Activated naive CD4-positive, alpha-beta T cell treated with anti-CD3 and anti-CD28 coated beads, Interleukin-2, amount 10 ng/mL, durations not matched to agents 7 days and 5 days (primary cell): ENCODE measurements around the gene C9orf153.

ENCODE experiments used
- CTCF ChIA-PET: fragments of 350-600 bp; sonication (Branson Sonifier 250); formaldehyde crosslinking; loops from one replicate; lab custom pipeline; 2021; ENCODE audit warnings: antibody characterized with exemption; lab: Charles Lee
- DNase-seq: peaks from one replicate; pipeline ENCODE4 v3.0.0-alpha.2; 2020
- H3K27ac Mint-ChIP-seq: one replicate; pipeline ENCODE4 v1.8.0; 2021; ENCODE audit warnings: mild to moderate bottlenecking, moderate library complexity, mixed read lengths
- H3K27me3 Mint-ChIP-seq: one replicate; pipeline ENCODE4 v1.8.0; 2021; ENCODE audit warnings: mild to moderate bottlenecking, mixed read lengths
- H3K36me3 Mint-ChIP-seq: one replicate; pipeline ENCODE4 v1.8.0; 2021; ENCODE audit warnings: mixed read lengths
- H3K4me1 Mint-ChIP-seq: one replicate; pipeline ENCODE4 v1.8.0; 2021; ENCODE audit warnings: mixed read lengths
- H3K4me3 Mint-ChIP-seq: one replicate; pipeline ENCODE4 v1.8.0; 2021; ENCODE audit warnings: mild to moderate bottlenecking, moderate library complexity, mixed read lengths
- H3K9me3 Mint-ChIP-seq: one replicate; pipeline ENCODE4 v1.8.0; 2021; ENCODE audit warnings: mixed read lengths

The C9orf153 gene

DNA sequence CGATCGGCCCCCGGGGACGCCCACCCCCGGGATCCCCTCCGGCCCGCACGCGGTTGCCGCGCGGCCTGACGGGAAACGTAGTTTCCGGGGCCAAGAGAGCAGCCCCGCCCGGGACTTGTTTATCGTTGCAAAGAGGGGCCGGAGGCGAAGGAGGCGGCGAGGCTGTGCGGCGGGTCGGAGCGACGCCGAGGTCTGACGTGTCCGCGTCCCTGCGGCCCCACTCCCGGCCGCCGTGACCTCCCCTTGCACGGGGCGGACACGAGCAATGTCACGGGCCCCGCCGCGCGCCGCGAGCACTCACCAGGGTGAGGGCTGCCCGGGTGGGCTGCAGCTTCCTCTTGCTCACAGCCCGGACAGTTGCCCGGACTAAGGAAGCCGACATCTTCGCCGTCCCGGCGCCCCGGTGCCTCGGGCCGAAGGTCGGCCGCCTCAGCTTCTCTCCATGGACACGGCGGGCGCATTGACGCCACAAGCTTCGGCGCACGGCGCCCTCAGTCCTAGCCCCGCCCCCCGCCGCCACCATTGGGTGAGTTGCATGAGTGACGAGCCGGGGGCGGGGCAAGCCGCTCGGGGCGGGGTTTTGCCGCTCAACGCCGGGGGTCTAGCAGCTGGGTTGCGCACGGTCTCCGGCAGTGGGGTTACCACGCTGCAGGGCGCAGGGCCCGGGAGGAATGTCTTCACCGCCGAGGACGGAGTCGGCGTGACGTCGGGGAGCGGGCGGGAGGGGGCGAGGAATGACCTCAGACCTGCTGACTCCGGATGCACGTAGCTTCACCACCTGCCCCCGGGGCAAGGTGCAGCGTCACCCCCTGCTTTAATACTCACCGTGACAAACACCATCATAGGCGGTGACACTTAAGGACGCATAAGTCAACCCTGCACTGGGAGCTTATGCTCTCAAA lies 22.9 kb upstream of the C9orf153 start, which contains the start of gene ISCA1:
Gene ISCA1 (minus strand): TSS at position 462 of the 902 bp plus-strand sequence. CDS start 80 bp downstream, at position 382.
- Mint-ChIP-seq H3K27me3 (no peaks in the 10 kb centered on the region), H3K27ac (peak within 1 kb of the TSS; percentile 97), H3K4me3 (peak within 1 kb of the TSS; percentile 87), H3K36me3 (peaks cover 10% of the 10 kb centered on the region), H3K9me3 (no peaks in the 10 kb centered on the region), H3K4me1 (peaks cover 35% of the 10 kb centered on the region)
- DNase-seq, result peak; percentile 98
- CTCF ChIA-PET, result interaction anchor here (1.9 kb wide), 1 partner anchor 80 kb away, joined by 5 read pairs; no protein-coding TSS in a partner anchor

DNA sequence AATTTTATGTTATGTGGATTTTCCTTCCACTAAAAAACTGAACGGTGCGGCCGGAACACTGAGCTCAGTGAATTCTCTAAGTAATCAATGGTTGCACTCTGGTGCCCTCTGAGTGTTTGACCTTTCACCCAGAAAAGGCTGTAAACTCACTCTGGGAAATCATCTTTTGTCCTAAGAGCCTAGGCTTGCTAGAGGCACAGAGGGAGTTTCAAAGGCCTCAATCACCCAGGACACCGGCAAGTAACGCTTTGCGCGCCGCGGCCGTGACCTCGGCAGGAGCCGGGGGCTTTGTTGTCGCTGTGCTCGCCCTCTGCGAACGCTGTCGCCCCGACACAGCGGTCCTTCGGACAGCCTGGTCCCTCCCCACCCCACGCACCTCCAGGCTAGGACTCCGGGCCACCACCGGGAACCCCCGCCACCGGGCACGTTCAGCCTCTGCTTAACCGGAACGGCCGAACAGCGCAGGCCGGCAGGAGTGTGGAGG lies 22.2 kb upstream of the C9orf153 start:
- Mint-ChIP-seq H3K27ac (peak overlapping the region; percentile 97), H3K27me3 (no peaks in the 10 kb centered on the region), H3K4me1 (peaks cover 35% of the 10 kb centered on the region), H3K9me3 (no peaks in the 10 kb centered on the region), H3K4me3 (peak overlapping the region; percentile 87), H3K36me3 (peaks cover 11% of the 10 kb centered on the region)
- no peak for DNase-seq
- CTCF ChIA-PET, result interaction anchor here (1.9 kb wide), 1 partner anchor 79 kb away, joined by 5 read pairs; no protein-coding TSS in a partner anchor

DNA sequence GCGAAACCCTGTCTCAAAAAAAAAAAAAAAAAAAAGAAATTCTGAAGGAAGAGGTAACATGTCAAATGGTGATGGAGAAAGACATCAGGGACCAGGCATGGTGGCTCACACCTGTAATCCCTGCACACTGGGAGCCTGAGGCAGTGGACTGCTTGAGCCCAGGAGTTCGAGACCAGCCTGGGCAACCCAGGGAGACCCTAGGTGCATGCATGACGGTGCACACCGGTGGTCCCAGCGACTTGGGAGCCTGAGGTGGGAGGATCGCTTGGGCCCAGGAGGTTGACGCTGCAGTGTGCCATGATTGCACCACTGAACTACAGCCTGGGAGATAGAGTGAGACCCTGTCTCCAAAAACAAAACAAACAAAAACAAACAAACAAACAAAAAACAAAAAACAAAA lies 21.1 kb upstream of the C9orf153 start:
- DNase-seq, result no peak
- Mint-ChIP-seq H3K4me3 (peak overlapping the region; percentile 87), H3K27me3 (no peaks in the 10 kb centered on the region), H3K4me1 (peaks cover 35% of the 10 kb centered on the region), H3K9me3 (no peaks in the 10 kb centered on the region), H3K36me3 (peaks cover 9% of the 10 kb centered on the region), H3K27ac (no peak overlapping the region)
- CTCF ChIA-PET, result no interaction called here

GRCh38 chr9:86279839-86280238 lies 20.4 kb upstream of the C9orf153 start:
- Mint-ChIP-seq H3K27ac (no peak overlapping the region), H3K4me1 (peaks cover 35% of the 10 kb centered on the region), H3K4me3 (peak overlapping the region; percentile 35), H3K36me3 (peaks cover 9% of the 10 kb centered on the region), H3K27me3 (no peaks in the 10 kb centered on the region), H3K9me3 (no peaks in the 10 kb centered on the region)
- CTCF ChIA-PET, result no interaction called here
- DNase-seq, result no peak

DNA sequence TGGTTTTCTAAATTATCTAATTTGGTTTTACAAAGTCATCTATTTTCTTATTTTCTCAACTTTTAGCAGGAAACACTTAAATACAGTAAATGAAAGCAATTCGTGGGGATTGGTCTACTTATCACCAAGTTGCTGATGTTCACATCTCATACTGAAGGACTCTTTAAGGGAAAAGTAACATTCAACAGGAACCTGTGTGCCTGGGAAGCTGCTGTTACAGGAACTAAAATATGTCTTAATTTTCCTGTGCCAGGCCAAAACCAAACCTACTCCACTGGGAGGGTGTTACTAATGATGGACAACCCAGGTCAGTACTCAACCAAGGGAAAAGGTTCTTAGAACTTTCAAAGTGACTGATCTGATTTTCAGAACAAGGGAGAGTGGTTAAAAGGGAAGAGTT lies 17.6 kb upstream of the C9orf153 start:
- H3K4me1 Mint-ChIP-seq, result peaks cover 21% of the 10 kb centered on the region
- no peaks in the 10 kb centered on the region for H3K9me3 Mint-ChIP-seq
- no peaks in the 10 kb centered on the region for H3K27me3 Mint-ChIP-seq
- H3K27ac Mint-ChIP-seq, result no peak overlapping the region
- DNase-seq, result no peak
- H3K36me3 Mint-ChIP-seq, result peaks cover 24% of the 10 kb centered on the region
- CTCF ChIA-PET, result no interaction called here
- H3K4me3 Mint-ChIP-seq, result no peak overlapping the region

DNA sequence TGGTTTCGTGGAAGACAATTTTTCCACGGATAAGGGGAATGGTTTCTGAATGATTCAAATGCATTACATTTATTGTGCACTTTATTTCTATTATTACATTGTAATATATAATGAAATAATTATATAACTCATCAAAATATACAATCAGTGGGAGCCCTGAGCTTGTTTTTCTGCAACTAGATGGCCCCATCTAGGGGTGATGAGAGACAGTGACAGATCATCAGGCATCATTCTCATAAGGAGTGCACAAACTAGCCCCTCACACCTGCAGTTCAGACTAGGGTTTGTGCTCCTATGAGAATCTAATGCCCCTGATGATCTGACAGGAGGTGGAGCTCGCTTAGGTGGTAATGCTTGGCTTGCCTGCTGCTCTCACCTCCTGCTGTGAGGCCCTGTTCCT lies 16.5 kb upstream of the C9orf153 start:
- peaks cover 32% of the 10 kb centered on the region for H3K36me3 Mint-ChIP-seq
- no peak for DNase-seq
- peaks cover 15% of the 10 kb centered on the region for H3K4me1 Mint-ChIP-seq
- no peaks in the 10 kb centered on the region for H3K9me3 Mint-ChIP-seq
- CTCF ChIA-PET, result interaction anchor here (0.7 to 2.1 kb wide), 3 partner anchors 10 to 50 kb away, joined by 3 to 6 read pairs (median 3); no protein-coding TSS in a partner anchor
- H3K27me3 Mint-ChIP-seq, result no peaks in the 10 kb centered on the region
- no peak overlapping the region for H3K4me3 Mint-ChIP-seq
- no peak overlapping the region for H3K27ac Mint-ChIP-seq

DNA sequence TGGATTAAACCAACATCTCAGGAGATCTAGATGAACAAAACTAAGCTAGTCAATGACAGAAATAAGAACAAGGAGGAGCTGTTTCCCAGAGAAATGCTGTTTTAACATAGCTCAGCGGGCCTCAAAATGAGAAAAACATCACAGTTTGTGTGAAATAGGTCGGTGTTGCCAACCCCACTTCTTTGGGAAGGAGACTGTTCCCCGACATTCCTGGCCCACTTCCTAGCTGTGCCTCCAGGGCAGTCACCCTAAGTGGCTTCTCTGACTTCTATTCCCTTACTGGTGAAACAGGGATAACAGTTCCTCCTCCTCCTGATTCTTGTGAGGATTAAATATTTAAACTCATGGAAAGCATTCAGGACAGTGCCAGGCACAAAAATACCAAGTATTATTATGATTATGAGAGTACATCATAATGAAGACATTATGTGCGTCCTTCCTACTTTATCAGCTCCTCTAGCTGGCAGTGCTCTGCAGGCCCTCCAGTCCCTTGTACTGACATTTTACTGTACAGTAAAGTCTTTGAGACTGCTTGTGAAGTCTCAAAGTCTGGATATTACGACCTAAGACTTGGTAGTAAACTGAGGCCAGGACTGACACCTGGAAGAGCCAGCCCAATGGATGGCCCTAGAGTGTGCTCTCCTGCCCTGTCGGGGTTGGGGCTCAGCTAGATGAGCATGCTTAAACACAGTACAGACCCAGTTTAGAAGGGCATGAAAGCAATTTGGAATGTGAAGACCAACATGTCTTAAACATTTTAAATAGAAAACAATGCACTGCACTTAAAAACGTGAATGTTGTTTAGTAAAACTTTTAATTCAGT lies 15.6 kb upstream of the C9orf153 start:
- peaks cover 32% of the 10 kb centered on the region for H3K36me3 Mint-ChIP-seq
- no peak overlapping the region for H3K27ac Mint-ChIP-seq
- no peaks in the 10 kb centered on the region for H3K27me3 Mint-ChIP-seq
- CTCF ChIA-PET, result interaction anchor here (1.0 to 2.1 kb wide), 3 partner anchors 11 to 72 kb away, joined by 3 to 6 read pairs (median 3); no protein-coding TSS in a partner anchor
- H3K4me3 Mint-ChIP-seq, result no peak overlapping the region
- no peak for DNase-seq
- H3K9me3 Mint-ChIP-seq, result no peaks in the 10 kb centered on the region
- H3K4me1 Mint-ChIP-seq, result peaks cover 9% of the 10 kb centered on the region

DNA sequence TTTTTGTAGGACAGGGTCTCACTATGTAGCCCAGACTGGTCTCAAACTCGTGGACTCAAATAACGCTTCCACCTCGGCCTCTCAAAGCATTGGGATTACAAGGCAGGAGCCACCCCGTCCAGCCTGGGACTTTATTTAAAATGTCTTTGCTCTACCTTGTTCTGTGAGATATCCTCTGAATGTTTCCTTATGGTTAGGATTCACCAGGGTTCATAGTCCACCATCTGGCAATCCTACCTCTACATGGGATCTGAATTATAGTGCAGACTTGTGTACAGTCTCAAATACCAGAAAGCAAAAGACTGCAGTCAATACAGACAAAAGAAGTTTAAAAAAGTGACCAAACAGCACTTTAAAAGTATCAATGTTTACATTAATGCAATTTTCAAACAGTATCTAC lies 12.8 kb upstream of the C9orf153 start:
- H3K4me3 Mint-ChIP-seq, result no peak overlapping the region
- CTCF ChIA-PET, result no interaction called here
- H3K9me3 Mint-ChIP-seq, result no peaks in the 10 kb centered on the region
- H3K27ac Mint-ChIP-seq, result no peak overlapping the region
- no peaks in the 10 kb centered on the region for H3K4me1 Mint-ChIP-seq
- DNase-seq, result no peak
- H3K27me3 Mint-ChIP-seq, result no peaks in the 10 kb centered on the region
- H3K36me3 Mint-ChIP-seq, result peaks cover 35% of the 10 kb centered on the region

- Mint-ChIP-seq H3K4me3 (no peak overlapping the region), H3K27ac (no peak overlapping the region), H3K36me3 (peaks cover 29% of the 10 kb centered on the region), H3K9me3 (no peaks in the 10 kb centered on the region), H3K27me3 (no peaks in the 10 kb centered on the region), H3K4me1 (no peaks in the 10 kb centered on the region)
- CTCF ChIA-PET, result no interaction called here
- DNase-seq, result no peak
Observed at GRCh38 chr9:86263876-86264275, 4.4 kb upstream of the C9orf153 start.

DNA sequence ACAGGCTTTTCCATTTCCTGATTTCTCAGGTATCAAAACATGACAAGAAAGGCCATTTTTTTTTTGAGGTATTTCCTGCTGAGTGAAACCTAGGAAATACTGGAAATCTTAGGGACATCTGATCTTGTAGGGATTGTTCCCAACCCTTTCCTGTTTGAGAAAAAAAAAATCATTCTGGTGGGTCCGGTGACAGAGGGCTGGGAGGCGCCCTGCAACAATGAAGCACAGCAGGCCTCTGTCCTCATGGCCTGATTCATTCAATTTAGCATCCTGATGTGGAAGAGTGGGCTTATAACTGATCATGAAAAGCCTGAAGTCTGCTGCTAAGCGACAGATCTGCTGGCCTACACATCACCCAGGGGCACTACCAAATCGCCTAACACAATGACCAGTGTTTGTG lies 3.0 kb upstream of the C9orf153 start:
- no peak for DNase-seq
- CTCF ChIA-PET, result no interaction called here
- H3K27me3 Mint-ChIP-seq, result no peaks in the 10 kb centered on the region
- H3K9me3 Mint-ChIP-seq, result no peaks in the 10 kb centered on the region
- H3K4me1 Mint-ChIP-seq, result no peaks in the 10 kb centered on the region
- H3K4me3 Mint-ChIP-seq, result no peak overlapping the region
- H3K27ac Mint-ChIP-seq, result no peak overlapping the region
- peaks cover 25% of the 10 kb centered on the region for H3K36me3 Mint-ChIP-seq

DNA sequence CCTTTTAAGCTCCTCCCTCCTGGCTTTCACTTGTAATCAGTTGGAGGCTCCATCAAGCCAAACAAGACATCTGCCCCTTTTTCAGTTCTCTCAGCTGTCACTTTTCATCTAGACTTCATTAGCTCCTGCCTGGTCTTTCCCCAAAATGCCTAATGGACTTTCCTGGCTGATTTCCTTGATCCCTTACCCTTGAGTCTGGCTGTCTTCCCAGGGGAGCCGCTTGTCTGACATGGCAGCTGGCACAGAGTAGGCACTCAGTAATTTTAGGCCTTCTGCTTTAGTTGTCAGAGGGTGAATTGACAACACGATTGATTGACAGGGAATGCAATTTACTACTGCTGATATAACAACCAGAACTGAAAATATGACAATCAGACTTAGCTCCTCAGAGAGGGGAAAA lies 2.1 kb downstream of the C9orf153 start:
- peaks cover 5% of the 10 kb centered on the region for H3K9me3 Mint-ChIP-seq
- CTCF ChIA-PET, result no interaction called here
- H3K36me3 Mint-ChIP-seq, result no peaks in the 10 kb centered on the region
- H3K4me3 Mint-ChIP-seq, result no peak overlapping the region
- H3K27ac Mint-ChIP-seq, result no peak overlapping the region
- no peak for DNase-seq
- no peaks in the 10 kb centered on the region for H3K4me1 Mint-ChIP-seq
- no peaks in the 10 kb centered on the region for H3K27me3 Mint-ChIP-seq

DNA sequence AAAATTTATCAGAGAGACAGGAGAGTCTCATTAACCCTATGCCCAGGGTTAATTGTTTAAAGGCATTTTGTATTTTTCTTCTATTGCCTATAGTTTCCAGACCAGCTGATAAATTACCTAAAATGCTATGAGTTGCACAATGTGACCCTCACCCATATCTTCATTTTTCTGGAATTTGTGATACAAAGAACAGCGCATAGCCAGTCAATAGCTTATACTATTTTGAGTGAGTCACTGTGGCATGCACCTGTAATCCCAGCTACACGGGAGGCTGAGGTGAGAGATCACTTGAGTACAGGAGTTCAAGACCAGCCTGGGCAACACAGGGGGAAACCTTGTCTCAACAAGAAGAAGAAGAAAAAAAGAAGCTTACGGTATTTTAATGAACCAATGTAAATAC lies 2.8 kb downstream of the C9orf153 start:
- no peak overlapping the region for H3K4me3 Mint-ChIP-seq
- H3K27me3 Mint-ChIP-seq, result no peaks in the 10 kb centered on the region
- no peak for DNase-seq
- H3K9me3 Mint-ChIP-seq, result peaks cover 7% of the 10 kb centered on the region
- H3K36me3 Mint-ChIP-seq, result no peaks in the 10 kb centered on the region
- no peaks in the 10 kb centered on the region for H3K4me1 Mint-ChIP-seq
- no peak overlapping the region for H3K27ac Mint-ChIP-seq
- CTCF ChIA-PET, result no interaction called here

DNA sequence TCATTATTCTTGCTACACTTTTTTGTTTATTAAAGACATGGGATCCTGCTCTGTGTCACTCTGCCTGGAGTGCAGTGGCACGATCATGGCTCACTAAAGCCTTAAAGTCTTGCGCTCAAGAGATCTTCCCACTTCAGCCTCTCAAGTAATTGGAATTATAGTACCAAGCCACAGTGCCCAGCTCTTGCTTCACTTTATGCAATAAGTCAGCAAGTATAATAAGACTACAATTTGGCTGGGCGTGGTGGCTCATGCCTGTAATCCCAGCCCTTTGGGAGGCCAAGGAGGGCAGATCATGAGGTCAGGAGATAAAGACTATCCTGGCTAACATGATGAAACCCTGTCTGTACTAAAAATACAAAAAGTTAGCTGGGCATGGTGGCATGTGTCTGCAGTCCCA lies 5.9 kb downstream of the C9orf153 start:
- CTCF ChIA-PET, result no interaction called here
- no peaks in the 10 kb centered on the region for H3K36me3 Mint-ChIP-seq
- H3K27ac Mint-ChIP-seq, result no peak overlapping the region
- DNase-seq, result no peak
- no peaks in the 10 kb centered on the region for H3K27me3 Mint-ChIP-seq
- H3K9me3 Mint-ChIP-seq, result peaks cover 7% of the 10 kb centered on the region
- no peak overlapping the region for H3K4me3 Mint-ChIP-seq
- H3K4me1 Mint-ChIP-seq, result no peaks in the 10 kb centered on the region

- CTCF ChIA-PET, result no interaction called here
- Mint-ChIP-seq H3K4me3 (no peak overlapping the region), H3K27ac (no peak overlapping the region), H3K36me3 (no peaks in the 10 kb centered on the region), H3K27me3 (no peaks in the 10 kb centered on the region), H3K4me1 (no peaks in the 10 kb centered on the region), H3K9me3 (peaks cover 7% of the 10 kb centered on the region)
- no peak for DNase-seq
Observed at GRCh38 chr9:86252870-86253269, 6.6 kb downstream of the C9orf153 start.
